OCI-LY7 (cell line): ENCODE measurements around the gene VAT1L. TPM values are rescaled to one million over a fixed set of nuclear protein-coding genes. Genes with fewer than 3 reads are reported as not detected.

Source experiments
- BruUV-seq: library from RNA; stranded (reverse); fragments of 400-500 nt; replicated peaks from 2 replicates; lab custom pipeline; 2021; lab: Mats Ljungman, UMichigan
- CTCF ChIA-PET: fragments of 300-600 bp; sonication (Branson Sonifier 250); formaldehyde crosslinking; loops from one replicate; lab custom pipeline; 2022; ENCODE audit warnings: antibody characterized with exemption; ENCODE audit not compliant: unreplicated experiment; lab: Charles Lee
- POLR2A ChIA-PET: fragments of 300-600 bp; sonication (Branson Sonifier 250); formaldehyde crosslinking; loops from one replicate; lab custom pipeline; 2022; ENCODE audit warnings: antibody characterized with exemption; lab: Charles Lee
- DNase-seq: peaks from one replicate; pipeline ENCODE4 v3.0.0-alpha.2; 2015; ENCODE audit warnings: low spot score
- H2AFZ ChIP-seq: fragments of 200-600 bp; sonication (generic), shearing (Covaris generic); 2 replicates; pipeline ENCODE4 v1.6.1; 2014; ENCODE audit warnings: mild to moderate bottlenecking, antibody characterized with exemption, low read length, moderate library complexity
- H3K27ac ChIP-seq: fragments of 200-600 bp; sonication (generic); 2 replicates; pipeline ENCODE4 v1.5.1; 2014; ENCODE audit warnings: mixed run types, low read depth, mild to moderate bottlenecking, moderate library complexity, low read length, inconsistent platforms; ENCODE audit not compliant: poor library complexity, severe bottlenecking
- H3K36me3 ChIP-seq: fragments of 200-600 bp; sonication (generic); 2 replicates; pipeline ENCODE4 v1.6.1; 2014; ENCODE audit warnings: mild to moderate bottlenecking, antibody characterized with exemption, low read length, moderate library complexity, mixed read lengths; ENCODE audit not compliant: insufficient read depth
- H3K4me1 ChIP-seq: fragments of 200-600 bp; sonication (generic); 2 replicates; pipeline ENCODE4 v1.5.1; 2014; ENCODE audit warnings: mild to moderate bottlenecking, low read length; ENCODE audit not compliant: insufficient read depth, poor library complexity, severe bottlenecking
- H3K4me2 ChIP-seq: fragments of 200-600 bp; sonication (generic); 2 replicates; pipeline ENCODE4 v1.6.1; 2014; ENCODE audit warnings: mild to moderate bottlenecking, low read length
- H3K4me3 ChIP-seq: fragments of 200-600 bp; sonication (generic); 2 replicates; pipeline ENCODE4 v1.5.1; 2014; ENCODE audit warnings: mild to moderate bottlenecking, low read depth, low read length; ENCODE audit not compliant: poor library complexity, severe bottlenecking
- H3K79me2 ChIP-seq: fragments of 200-600 bp; sonication (generic); 2 replicates; pipeline ENCODE4 v1.6.1; 2016; ENCODE audit warnings: low read depth, mild to moderate bottlenecking, low read length, moderate library complexity, mixed read lengths; ENCODE audit not compliant: insufficient read depth
- H3K9me2 ChIP-seq: fragments of 200-600 bp; sonication (generic); 2 replicates; pipeline ENCODE4 v1.6.1; 2016; ENCODE audit warnings: mild to moderate bottlenecking, low read length, mixed read lengths; ENCODE audit not compliant: insufficient read depth
- H3K9me3 ChIP-seq: fragments of 200-600 bp; sonication (generic); 2 replicates; pipeline ENCODE4 v1.6.1; 2014; ENCODE audit warnings: mild to moderate bottlenecking, mixed run types, low read length, mixed read lengths
- H4K20me1 ChIP-seq: fragments of 200-600 bp; sonication (generic); 2 replicates; pipeline ENCODE4 v1.6.1; 2014; ENCODE audit warnings: mild to moderate bottlenecking, antibody characterized with exemption, low read length, moderate library complexity, mixed read lengths; ENCODE audit not compliant: insufficient read depth
- CTCF ChIP-seq: fragments of 200-600 bp; sonication (generic); conservative IDR thresholded peaks from 2 replicates; pipeline ENCODE4 v1.5.1; 2014; ENCODE audit warnings: mild to moderate bottlenecking, antibody characterized with exemption, low read length, moderate library complexity, mixed read lengths
- EZH2phosphoT487 ChIP-seq: fragments of 200-600 bp; sonication (generic); IDR thresholded peaks from 2 replicates; pipeline ENCODE4 v1.6.1; 2018; ENCODE audit warnings: low read depth, borderline replicate concordance, mild to moderate bottlenecking, mixed run types, antibody characterized with exemption, low read length, moderate library complexity, mixed read lengths
- intact Hi-C: fragments of 100-400 bp; cut with micrococcal nuclease; formaldehyde crosslinking; loops from one replicate; pipeline ENCODE4 v1.10.0; 2022; ENCODE audit not compliant: unreplicated experiment
- total RNA-seq, 2 experiments: library from RNA; depleted of rRNA in 1 of 2; stranded (reverse); fragments of >200 nt in 1 of 2; shearing (Covaris generic) in 1 of 2; gene quantifications; 2 replicates each; pipeline ENCODE4 v1.2.3, GENCODE V29; 2014 to 2022

Gene VAT1L
- total RNA-seq, 2 experiments from 2014 or later: not detected

- no peak overlapping the region for H3K4me3 ChIP-seq
- intact Hi-C loops: no loop called here
- no peaks in the 10 kb centered on the region for H3K9me3 ChIP-seq
- H3K79me2 ChIP-seq: no peaks in the 10 kb centered on the region
- no TSS peak for BruUV-seq
- no peaks in the 10 kb centered on the region for H3K36me3 ChIP-seq
- TF ChIP-seq CTCF: no peak
- TF ChIP-seq EZH2phosphoT487: no peak
- no peak for DNase-seq
- no peaks in the 10 kb centered on the region for H3K9me2 ChIP-seq
- POLR2A ChIA-PET: interaction anchor here (0.7 kb wide), 1 partner anchor 1097 kb away, joined by 3 read pairs; no protein-coding TSS in a partner anchor
- H3K4me1 ChIP-seq: no peaks in the 10 kb centered on the region
- CTCF ChIA-PET: no interaction called here
- H3K4me2 ChIP-seq: no peak overlapping the region
- H3K27ac ChIP-seq: no peak overlapping the region
- H4K20me1 ChIP-seq: no peaks in the 10 kb centered on the region
- no peak overlapping the region for H2AFZ ChIP-seq
Observed at GRCh38 chr16:77763994-77764393, 24.4 kb upstream of the VAT1L start.

DNA sequence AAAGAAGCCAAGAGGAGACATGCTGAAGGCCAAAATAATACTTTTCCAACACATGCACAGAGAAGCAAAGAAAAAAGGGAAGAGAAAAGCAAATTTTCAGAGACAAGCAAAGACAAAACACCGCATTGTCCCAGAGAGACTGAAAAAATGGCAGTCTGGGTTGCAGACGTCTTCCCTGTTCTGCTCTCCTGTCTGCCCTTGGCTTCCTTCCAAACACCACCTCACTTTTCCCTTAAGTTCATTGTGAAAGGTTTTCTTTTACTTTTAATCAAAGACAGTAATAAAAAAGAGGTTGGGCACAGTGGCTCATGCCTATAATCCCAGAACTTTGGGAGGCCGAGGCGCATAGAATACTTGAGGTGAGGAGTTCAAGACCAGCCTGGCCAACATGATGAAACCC is 21.2 kb upstream of the VAT1L start:
- H3K4me2 ChIP-seq: no peak overlapping the region
- no peaks in the 10 kb centered on the region for H3K79me2 ChIP-seq
- H3K36me3 ChIP-seq: no peaks in the 10 kb centered on the region
- H2AFZ ChIP-seq: no peak overlapping the region
- POLR2A ChIA-PET: interaction anchor here (0.8 kb wide), 1 partner anchor 69 kb away, joined by 3 read pairs; no protein-coding TSS in a partner anchor
- H3K9me2 ChIP-seq: no peaks in the 10 kb centered on the region
- BruUV-seq: no TSS peak
- no peak for TF ChIP-seq CTCF
- TF ChIP-seq EZH2phosphoT487: no peak
- no peak overlapping the region for H3K4me3 ChIP-seq
- H3K9me3 ChIP-seq: no peaks in the 10 kb centered on the region
- no peaks in the 10 kb centered on the region for H3K4me1 ChIP-seq
- no peaks in the 10 kb centered on the region for H4K20me1 ChIP-seq
- H3K27ac ChIP-seq: no peak overlapping the region
- CTCF ChIA-PET: no interaction called here
- DNase-seq: no peak
- intact Hi-C loops: no loop called here

GRCh38 chr16:77767826-77768225 is 20.5 kb upstream of the VAT1L start:
- Histone ChIP-seq H3K79me2 (no peaks in the 10 kb centered on the region), H3K9me2 (no peaks in the 10 kb centered on the region), H2AFZ (no peak overlapping the region), H4K20me1 (no peaks in the 10 kb centered on the region), H3K27ac (no peak overlapping the region), H3K9me3 (no peaks in the 10 kb centered on the region), H3K4me3 (no peak overlapping the region), H3K4me2 (no peak overlapping the region), H3K36me3 (no peaks in the 10 kb centered on the region), H3K4me1 (no peaks in the 10 kb centered on the region)
- intact Hi-C loops: no loop called here
- DNase-seq: no peak
- ChIA-PET POLR2A (interaction anchor here (0.8 kb wide), 1 partner anchor 68 kb away, joined by 3 read pairs; no protein-coding TSS in a partner anchor), CTCF (no interaction called here)
- TF ChIP-seq CTCF: no peak
- no peak for TF ChIP-seq EZH2phosphoT487
- BruUV-seq: no TSS peak
